CD8-positive, alpha-beta memory T cell (primary cell): ENCODE results near the gene FOXM1. TPM values are rescaled to one million over a fixed set of nuclear protein-coding genes. Genes with fewer than 3 reads are reported as not detected.

Experiments
- CTCF ChIA-PET: fragments of 350-600 bp; sonication (Branson Sonifier 250); formaldehyde crosslinking; loops from one replicate; lab custom pipeline; 2021; ENCODE audit warnings: antibody characterized with exemption; lab: Charles Lee
- POLR2A ChIA-PET: fragments of 350-600 bp; sonication (Branson Sonifier 250); formaldehyde crosslinking; loops from one replicate; lab custom pipeline; 2021; ENCODE audit warnings: antibody characterized with exemption; lab: Charles Lee
- DNase-seq, 5 donors: peaks; one replicate each; pipeline versions ENCODE4 v3.0.0 to v3.0.0-alpha.2; 2020 to 2022; ENCODE audit warnings: mixed read lengths in 1 of 5
- H3K27ac ChIP-seq: one replicate; pipeline ENCODE4 v1.7.0; 2013; ENCODE audit warnings: low read depth, mild to moderate bottlenecking, low read length, moderate library complexity
- H3K27me3 ChIP-seq: 2 replicates; pipeline ENCODE4 v1.7.0; 2013; ENCODE audit warnings: low read length, mild to moderate bottlenecking; ENCODE audit not compliant: insufficient read depth, poor library complexity, severe bottlenecking
- H3K36me3 ChIP-seq: 2 replicates; pipeline ENCODE4 v1.7.0; 2013; ENCODE audit warnings: mild to moderate bottlenecking, low read length, moderate library complexity; ENCODE audit not compliant: insufficient read depth
- H3K4me1 ChIP-seq: 2 replicates; pipeline ENCODE4 v1.7.0; 2013; ENCODE audit warnings: mild to moderate bottlenecking, low read length, moderate library complexity; ENCODE audit not compliant: insufficient read depth
- H3K4me3 ChIP-seq: 2 replicates; pipeline ENCODE4 v1.7.0; 2013; ENCODE audit warnings: mild to moderate bottlenecking, low read length
- H3K9me3 ChIP-seq: 2 replicates; pipeline ENCODE4 v1.7.0; 2013; ENCODE audit warnings: mild to moderate bottlenecking, low read length
- H3K27ac Mint-ChIP-seq, 8 donors: one replicate each; pipeline ENCODE4 v1.8.0; 2020 to 2021; ENCODE audit warnings: mixed read lengths in 8 of 8, mild to moderate bottlenecking in 6 of 8, inconsistent platforms in 3 of 8, moderate library complexity in 3 of 8
- H3K27me3 Mint-ChIP-seq, 2 donors: one replicate each; pipeline ENCODE4 v1.8.0; 2020 to 2021; ENCODE audit warnings: mixed read lengths in 2 of 2, mild to moderate bottlenecking in 1 of 2, moderate library complexity in 1 of 2
- H3K36me3 Mint-ChIP-seq, 3 donors: one replicate each; pipeline ENCODE4 v1.8.0; 2020 to 2021; ENCODE audit warnings: mixed read lengths in 3 of 3, inconsistent platforms in 1 of 3, mild to moderate bottlenecking in 1 of 3
- H3K4me1 Mint-ChIP-seq, 3 donors: one replicate each; pipeline ENCODE4 v1.8.0; 2020 to 2021; ENCODE audit warnings: mixed read lengths in 3 of 3, inconsistent platforms in 1 of 3, mild to moderate bottlenecking in 1 of 3
- H3K4me3 Mint-ChIP-seq, 7 donors: one replicate each; pipeline ENCODE4 v1.8.0; 2020 to 2021; ENCODE audit warnings: mixed read lengths in 7 of 7, mild to moderate bottlenecking in 6 of 7, moderate library complexity in 4 of 7, inconsistent platforms in 2 of 7
- H3K9me3 Mint-ChIP-seq, 5 donors: one replicate each; pipeline ENCODE4 v1.8.0; 2020 to 2022; ENCODE audit warnings: mixed read lengths in 5 of 5, mild to moderate bottlenecking in 3 of 5, moderate library complexity in 2 of 5, inconsistent platforms in 1 of 5
- polyA plus RNA-seq: library from polyadenylated mRNA; unstranded; fragments of 300-500 nt; fragmentation: Illumina TruSeq; gene quantifications from one replicate; pipeline ENCODE4 v1.2.3, GENCODE V29; 2021
- total RNA-seq, 2 experiments: library from RNA; stranded (reverse); gene quantifications; one replicate each; pipeline ENCODE4 v1.2.3, GENCODE V29; 2021

The FOXM1 gene
- total and polyA plus RNA-seq, 3 experiments from 2014 or later = 0.15 to 67.5 (median 66.2) TPM

DNA sequence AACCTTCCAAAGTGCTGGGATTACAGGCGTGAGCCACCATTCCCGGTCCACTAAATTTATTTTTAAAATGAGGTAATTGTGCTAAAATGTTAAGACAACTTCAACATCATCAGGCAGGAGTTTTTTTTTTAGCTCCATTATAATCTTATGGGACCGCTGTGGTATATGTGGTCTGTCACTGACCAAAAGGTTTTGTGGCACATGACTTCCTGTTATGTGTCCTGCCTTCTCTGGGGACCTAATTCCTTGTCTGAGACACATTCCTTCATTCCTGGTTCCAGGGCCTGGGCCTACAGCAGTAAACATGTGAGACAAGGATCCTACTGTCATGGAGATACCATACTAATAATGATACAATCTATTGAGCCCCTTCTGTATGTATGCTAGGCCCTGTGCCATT is 25.0 kb downstream of the FOXM1 start:
- Mint-ChIP-seq H3K4me3 (no peak overlapping the region), H3K9me3 (no peaks in the 10 kb centered on the region), H3K27ac (no peak overlapping the region), H3K4me1 (no peaks in the 10 kb centered on the region), H3K36me3 (peaks cover 0 to 64% (median 8%) of the 10 kb centered on the region in 3 donors), H3K27me3 (no peaks in the 10 kb centered on the region)
- Histone ChIP-seq H3K9me3 (no peaks in the 10 kb centered on the region), H3K27me3 (no peaks in the 10 kb centered on the region), H3K27ac (no peak overlapping the region), H3K4me1 (no peaks in the 10 kb centered on the region), H3K4me3 (no peak overlapping the region), H3K36me3 (no peaks in the 10 kb centered on the region)
- ChIA-PET CTCF (interaction anchor here (1.0 kb wide), 1 partner anchor 93 kb away, joined by 3 read pairs; no protein-coding TSS in a partner anchor), POLR2A (no interaction called here)
- no peak for DNase-seq

DNA sequence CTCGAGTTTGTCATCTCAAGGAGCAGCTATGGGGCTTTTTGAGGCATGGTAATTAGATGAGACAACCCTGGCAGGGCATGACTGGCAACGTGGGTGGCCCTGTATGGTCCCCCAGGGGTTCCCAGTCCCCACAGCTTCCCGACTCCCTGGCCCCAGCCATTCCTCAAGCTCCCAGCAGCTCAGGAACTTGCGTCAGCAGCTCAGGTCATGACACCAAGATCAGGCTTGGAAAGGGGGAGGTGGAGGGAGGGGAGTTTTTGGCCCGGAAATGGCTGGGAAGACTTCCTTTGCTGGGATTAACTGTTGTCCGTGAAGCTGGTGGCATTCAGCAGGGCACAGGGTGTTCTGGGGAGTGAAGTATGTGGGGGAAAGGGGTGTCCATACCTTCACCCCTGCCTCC is 31.7 kb downstream of the FOXM1 start:
- Mint-ChIP-seq H3K4me1 (no peaks in the 10 kb centered on the region), H3K9me3 (no peaks in the 10 kb centered on the region), H3K36me3 (peaks cover 5 to 69% (median 9%) of the 10 kb centered on the region in 3 donors), H3K27ac (peak overlapping the region in 1 of 8 donors; percentile 17), H3K27me3 (no peaks in the 10 kb centered on the region), H3K4me3 (no peak overlapping the region)
- ChIA-PET POLR2A (no interaction called here), CTCF (interaction anchor here (1.3 kb wide), 1 partner anchor 41 kb away, joined by 4 read pairs; no protein-coding TSS in a partner anchor)
- no peak overlapping the region for H3K27ac ChIP-seq
- H3K4me1 ChIP-seq = no peaks in the 10 kb centered on the region
- no peak for DNase-seq
- no peak overlapping the region for H3K4me3 ChIP-seq
- H3K27me3 ChIP-seq = no peaks in the 10 kb centered on the region
- no peaks in the 10 kb centered on the region for H3K9me3 ChIP-seq
- peaks cover 5% of the 10 kb centered on the region for H3K36me3 ChIP-seq

DNA sequence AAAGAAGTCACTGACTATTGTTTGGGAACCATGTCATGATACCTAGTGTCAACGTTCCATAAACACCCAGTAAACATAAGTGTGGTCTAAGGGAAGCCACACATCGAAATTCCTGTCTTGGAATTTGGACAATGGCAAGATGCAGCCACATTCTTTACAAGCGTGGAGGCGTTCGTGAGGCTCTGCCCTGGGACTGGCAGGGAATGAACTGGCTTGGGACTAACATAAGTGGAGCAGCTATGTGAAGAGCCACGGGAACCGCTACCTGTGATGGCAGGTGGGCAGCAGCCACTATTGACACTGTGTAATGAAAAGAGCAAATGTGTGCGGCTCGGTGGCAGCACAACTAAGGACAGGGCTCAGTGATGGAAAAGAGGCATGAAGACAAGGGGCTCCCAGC is 32.2 kb downstream of the FOXM1 start:
- Mint-ChIP-seq H3K36me3 (peaks cover 8 to 70% (median 11%) of the 10 kb centered on the region in 3 donors), H3K27me3 (no peaks in the 10 kb centered on the region), H3K27ac (peak overlapping the region in 2 of 8 donors; percentile 42 to 66), H3K9me3 (no peaks in the 10 kb centered on the region), H3K4me1 (no peaks in the 10 kb centered on the region), H3K4me3 (peak overlapping the region in 1 of 7 donors; percentile 42)
- Histone ChIP-seq H3K4me1 (no peaks in the 10 kb centered on the region), H3K27me3 (no peaks in the 10 kb centered on the region), H3K36me3 (peaks cover 5% of the 10 kb centered on the region), H3K9me3 (no peaks in the 10 kb centered on the region), H3K27ac (no peak overlapping the region), H3K4me3 (no peak overlapping the region)
- no peak for DNase-seq
- ChIA-PET POLR2A (no interaction called here), CTCF (interaction anchor here (1.3 kb wide), 1 partner anchor 41 kb away, joined by 4 read pairs; no protein-coding TSS in a partner anchor)

DNA sequence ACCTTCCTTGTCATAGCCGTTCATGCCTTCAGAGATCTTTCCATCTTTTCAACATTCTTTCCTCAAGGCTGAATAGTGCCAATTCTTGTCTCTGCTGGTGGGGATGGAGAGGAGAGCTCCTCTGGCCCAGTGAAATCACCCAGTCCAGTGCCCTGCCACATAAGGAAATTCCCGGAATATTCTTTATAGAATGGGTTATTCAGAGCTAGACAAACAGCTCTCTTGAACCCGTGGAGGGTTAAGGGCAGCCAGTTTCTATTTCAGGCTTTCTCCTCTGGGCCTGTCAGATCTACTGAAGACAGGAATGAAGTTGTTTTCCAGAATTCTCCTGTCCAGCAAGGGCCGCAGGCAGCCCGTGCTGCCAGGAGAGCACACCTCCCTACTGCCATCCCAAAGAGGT is 34.0 kb downstream of the FOXM1 start:
- no peaks in the 10 kb centered on the region for H3K9me3 Mint-ChIP-seq
- H3K4me1 ChIP-seq = no peaks in the 10 kb centered on the region
- H3K27me3 Mint-ChIP-seq = no peaks in the 10 kb centered on the region
- no peak overlapping the region for H3K27ac Mint-ChIP-seq
- H3K36me3 Mint-ChIP-seq = peaks cover 16 to 69% (median 16%) of the 10 kb centered on the region in 3 donors
- no peaks in the 10 kb centered on the region for H3K4me1 Mint-ChIP-seq
- H3K4me3 Mint-ChIP-seq = no peak overlapping the region
- H3K36me3 ChIP-seq = peaks cover 13% of the 10 kb centered on the region
- H3K9me3 ChIP-seq = no peaks in the 10 kb centered on the region
- ChIA-PET POLR2A (no interaction called here), CTCF (no interaction called here)
- H3K4me3 ChIP-seq = no peak overlapping the region
- no peak overlapping the region for H3K27ac ChIP-seq
- no peaks in the 10 kb centered on the region for H3K27me3 ChIP-seq
- no peak for DNase-seq

DNA sequence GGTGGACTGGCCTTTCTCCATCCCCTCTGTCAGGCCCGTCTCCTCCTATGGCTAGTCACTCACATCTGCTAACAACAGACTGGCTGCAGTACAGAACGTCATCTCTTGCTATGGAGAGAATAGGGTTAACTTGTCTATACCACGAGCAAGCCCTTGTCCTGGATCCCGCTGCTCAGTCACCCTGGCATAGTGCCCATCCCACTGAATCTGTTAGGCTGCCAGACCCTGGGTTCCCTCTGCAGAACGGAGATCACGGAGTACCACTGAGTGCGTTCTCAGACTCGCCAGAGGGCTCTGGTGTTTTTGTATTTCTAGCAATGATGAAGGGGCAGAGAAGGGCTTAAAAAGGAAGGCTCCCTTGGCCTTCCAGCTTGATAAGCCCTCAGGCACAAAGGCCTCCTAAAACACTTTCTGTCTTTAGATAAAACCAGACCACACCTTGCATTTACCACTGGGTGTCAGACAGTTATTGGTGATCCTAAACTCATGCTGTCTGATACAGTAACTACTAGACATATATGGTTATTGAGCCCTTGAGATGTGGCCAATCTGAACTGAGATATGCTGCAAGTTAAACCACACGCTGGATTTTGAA is 35.8 kb downstream of the FOXM1 start:
- no peak for DNase-seq
- Histone ChIP-seq H3K36me3 (peaks cover 16% of the 10 kb centered on the region), H3K4me1 (no peaks in the 10 kb centered on the region), H3K27ac (no peak overlapping the region), H3K27me3 (no peaks in the 10 kb centered on the region), H3K4me3 (no peak overlapping the region), H3K9me3 (no peaks in the 10 kb centered on the region)
- no peak overlapping the region for H3K4me3 Mint-ChIP-seq
- H3K4me1 Mint-ChIP-seq = no peaks in the 10 kb centered on the region
- ChIA-PET CTCF (no interaction called here), POLR2A (no interaction called here)
- H3K27ac Mint-ChIP-seq = no peak overlapping the region
- no peaks in the 10 kb centered on the region for H3K9me3 Mint-ChIP-seq
- H3K27me3 Mint-ChIP-seq = no peaks in the 10 kb centered on the region
- H3K36me3 Mint-ChIP-seq = peaks cover 16 to 68% (median 18%) of the 10 kb centered on the region in 3 donors

DNA sequence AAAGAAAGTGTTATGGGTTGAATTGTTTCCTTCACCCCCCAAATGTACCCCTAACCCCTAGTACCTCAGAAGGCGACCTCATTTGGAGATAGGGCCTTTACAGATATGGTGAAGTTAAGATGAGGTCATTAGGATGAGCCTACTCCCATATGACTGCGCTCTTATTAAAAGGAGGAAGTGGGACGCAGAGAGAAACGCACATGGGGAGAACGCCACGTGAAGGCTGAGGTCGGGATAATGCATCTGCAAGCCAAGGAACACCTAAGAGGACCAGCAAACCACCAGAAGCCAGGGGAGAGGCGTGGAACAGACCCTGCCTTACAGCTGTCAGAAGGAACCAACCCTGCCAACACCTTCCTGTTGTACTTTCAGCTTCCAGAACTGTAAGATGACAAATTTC is 40.4 kb downstream of the FOXM1 start:
- ChIA-PET POLR2A (no interaction called here), CTCF (no interaction called here)
- H3K27me3 ChIP-seq = no peaks in the 10 kb centered on the region
- Mint-ChIP-seq H3K27me3 (no peaks in the 10 kb centered on the region), H3K4me1 (peaks cover 0 to 8% (median 5%) of the 10 kb centered on the region in 3 donors), H3K9me3 (no peaks in the 10 kb centered on the region), H3K4me3 (no peak overlapping the region), H3K27ac (peak overlapping the region in 1 of 8 donors; percentile 50), H3K36me3 (peaks cover 10 to 50% (median 14%) of the 10 kb centered on the region in 3 donors)
- H3K4me3 ChIP-seq = no peak overlapping the region
- H3K9me3 ChIP-seq = no peaks in the 10 kb centered on the region
- no peaks in the 10 kb centered on the region for H3K4me1 ChIP-seq
- peaks cover 11% of the 10 kb centered on the region for H3K36me3 ChIP-seq
- no peak overlapping the region for H3K27ac ChIP-seq
- no peak for DNase-seq

DNA sequence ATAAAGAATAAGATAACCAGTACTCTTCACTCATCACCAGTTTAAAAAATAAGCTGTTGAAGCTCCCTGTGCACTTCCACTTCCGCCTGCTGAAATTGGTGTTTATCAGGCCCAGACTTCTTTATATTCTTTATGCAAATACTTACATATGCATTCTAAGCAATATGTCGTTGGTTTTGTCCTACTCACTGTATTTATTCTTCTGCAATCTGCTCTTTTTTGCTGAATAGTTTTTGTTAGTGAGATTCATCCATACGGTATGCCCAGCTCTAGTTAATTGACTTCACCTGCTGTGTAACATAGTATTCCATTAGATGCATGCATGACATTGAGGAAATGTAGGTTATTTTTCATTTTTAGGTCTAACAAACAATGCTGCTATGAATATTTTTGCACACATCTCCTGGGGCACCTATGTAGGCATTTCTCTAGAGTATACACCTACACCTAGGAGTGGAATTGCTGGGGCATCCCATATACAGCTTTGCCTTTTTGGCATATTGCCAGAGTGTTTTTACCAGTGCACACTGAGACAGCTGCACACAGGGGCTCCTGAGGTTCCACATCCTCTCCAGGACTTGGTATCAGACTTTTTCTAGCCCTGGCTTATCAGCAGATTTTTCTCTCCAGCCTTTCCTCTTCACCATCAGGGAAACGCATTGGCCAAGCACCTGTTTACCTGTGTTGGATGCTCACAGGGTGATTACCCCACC is 41.1 kb downstream of the FOXM1 start:
- H3K9me3 ChIP-seq = no peaks in the 10 kb centered on the region
- H3K27ac ChIP-seq = no peak overlapping the region
- no peaks in the 10 kb centered on the region for H3K4me1 ChIP-seq
- no peak overlapping the region for H3K4me3 ChIP-seq
- Mint-ChIP-seq H3K36me3 (peaks cover 10 to 49% (median 17%) of the 10 kb centered on the region in 3 donors), H3K27ac (peak overlapping the region in 1 of 8 donors; percentile 52), H3K27me3 (no peaks in the 10 kb centered on the region), H3K4me1 (peaks cover 0 to 8% (median 5%) of the 10 kb centered on the region in 3 donors), H3K9me3 (no peaks in the 10 kb centered on the region), H3K4me3 (no peak overlapping the region)
- CTCF ChIA-PET = no interaction called here
- H3K36me3 ChIP-seq = peaks cover 11% of the 10 kb centered on the region
- DNase-seq = no peak
- no peaks in the 10 kb centered on the region for H3K27me3 ChIP-seq
- POLR2A ChIA-PET = interaction anchor here (0.5 kb wide), 1 partner anchor 10 kb away, joined by 3 read pairs; no protein-coding TSS in a partner anchor
